ENCODE data around the gene PDSS1. TPM values are rescaled to one million over a fixed set of nuclear protein-coding genes. Genes with fewer than 3 reads are reported as not detected.

The PDSS1 gene
- total RNA-seq, 4 donors from 2014 or later: 2.4 to 15.7 (median 6.6) TPM

- H3K4me1 ChIP-seq: no peaks in the 10 kb centered on the region
- no peak overlapping the region for H3K4me3 ChIP-seq
- no peak overlapping the region for H3K27ac ChIP-seq
- WGBS, 2 donors: 98 to 100% methylated on average over 4 of the region's 4 CpGs
- no peak for DNase-seq (ENCODE audit: low spot score in 2 of 2)
- TF ChIP-seq POLR2A (IDR thresholded peaks at IDR 0.05): no peak
- TF ChIP-seq, protein P1, sequence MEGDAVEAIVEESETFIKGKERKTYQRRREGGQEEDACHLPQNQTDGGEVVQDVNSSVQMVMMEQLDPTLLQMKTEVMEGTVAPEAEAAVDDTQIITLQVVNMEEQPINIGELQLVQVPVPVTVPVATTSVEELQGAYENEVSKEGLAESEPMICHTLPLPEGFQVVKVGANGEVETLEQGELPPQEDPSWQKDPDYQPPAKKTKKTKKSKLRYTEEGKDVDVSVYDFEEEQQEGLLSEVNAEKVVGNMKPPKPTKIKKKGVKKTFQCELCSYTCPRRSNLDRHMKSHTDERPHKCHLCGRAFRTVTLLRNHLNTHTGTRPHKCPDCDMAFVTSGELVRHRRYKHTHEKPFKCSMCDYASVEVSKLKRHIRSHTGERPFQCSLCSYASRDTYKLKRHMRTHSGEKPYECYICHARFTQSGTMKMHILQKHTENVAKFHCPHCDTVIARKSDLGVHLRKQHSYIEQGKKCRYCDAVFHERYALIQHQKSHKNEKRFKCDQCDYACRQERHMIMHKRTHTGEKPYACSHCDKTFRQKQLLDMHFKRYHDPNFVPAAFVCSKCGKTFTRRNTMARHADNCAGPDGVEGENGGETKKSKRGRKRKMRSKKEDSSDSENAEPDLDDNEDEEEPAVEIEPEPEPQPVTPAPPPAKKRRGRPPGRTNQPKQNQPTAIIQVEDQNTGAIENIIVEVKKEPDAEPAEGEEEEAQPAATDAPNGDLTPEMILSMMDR (IDR thresholded peaks at IDR 0.05): no peak
- no peak for TF ChIP-seq EP300 (IDR thresholded peaks at IDR 0.05)
- no peaks in the 10 kb centered on the region for H3K9me3 ChIP-seq
- no peaks in the 10 kb centered on the region for H3K27me3 ChIP-seq
- peaks cover 0 to 95% (median 7%) of the 10 kb centered on the region in 3 donors for H3K36me3 ChIP-seq
Observed at GRCh38 chr10:26741368-26741767, 43.9 kb downstream of the PDSS1 start.

GRCh38 chr10:26743091-26743490 lies 45.6 kb downstream of the PDSS1 start:
- Histone ChIP-seq H3K36me3 (peaks cover 0 to 83% (median 7%) of the 10 kb centered on the region in 3 donors), H3K4me1 (no peaks in the 10 kb centered on the region), H3K27me3 (no peaks in the 10 kb centered on the region), H3K4me3 (no peak overlapping the region), H3K27ac (no peak overlapping the region), H3K9me3 (no peaks in the 10 kb centered on the region)
- no peak for DNase-seq (ENCODE audit: low spot score in 2 of 2)
- WGBS, 2 donors: 91 to 96% methylated on average over 2 of the region's 2 CpGs
- TF ChIP-seq, protein P1 (IDR thresholded peaks at IDR 0.05): no peak
- no peak for TF ChIP-seq EP300 (IDR thresholded peaks at IDR 0.05)
- no peak for TF ChIP-seq POLR2A (IDR thresholded peaks at IDR 0.05)

GRCh38 chr10:26743841-26744240 lies 46.3 kb downstream of the PDSS1 start:
- Histone ChIP-seq H3K4me1 (no peaks in the 10 kb centered on the region), H3K4me3 (no peak overlapping the region), H3K27me3 (no peaks in the 10 kb centered on the region), H3K36me3 (peaks cover 0 to 77% (median 7%) of the 10 kb centered on the region in 3 donors), H3K9me3 (no peaks in the 10 kb centered on the region), H3K27ac (no peak overlapping the region)
- TF ChIP-seq, protein P1 (IDR thresholded peaks at IDR 0.05): no peak
- TF ChIP-seq EP300 (IDR thresholded peaks at IDR 0.05): no peak
- TF ChIP-seq POLR2A (IDR thresholded peaks at IDR 0.05): no peak
- no peak for DNase-seq (ENCODE audit: low spot score in 2 of 2)
- 60 to 84% methylated on average over 1 of the region's 1 CpG for WGBS, 2 donors

- WGBS, 2 donors: 79 to 84% methylated on average over 5 of the region's 5 CpGs
- H3K4me1 ChIP-seq: no peaks in the 10 kb centered on the region
- no peak for DNase-seq (ENCODE audit: low spot score in 2 of 2)
Observed at GRCh38 chr10:26746061-26746460, 48.6 kb downstream of the PDSS1 start.

DNA sequence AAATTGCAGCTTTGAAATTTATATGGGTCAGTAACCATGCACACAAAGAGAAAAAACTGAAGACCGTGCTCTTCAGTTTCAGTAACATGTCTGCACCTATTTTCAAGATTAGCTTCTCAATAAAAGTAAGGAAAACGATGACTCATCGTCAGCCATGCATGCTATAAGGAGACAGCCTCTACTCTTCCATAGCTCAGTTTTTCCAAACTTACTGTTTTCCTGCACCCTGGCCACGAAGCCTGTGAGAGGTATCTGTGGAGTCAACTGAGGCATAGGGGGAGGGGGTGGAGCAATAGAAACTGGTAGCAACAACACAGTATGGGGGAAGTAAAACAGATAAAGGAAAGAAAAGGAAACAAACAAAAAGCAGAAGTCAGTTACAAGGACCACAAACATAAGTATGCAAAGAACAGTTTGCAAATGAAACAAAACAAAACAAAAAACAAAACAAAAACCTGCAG lies 58.0 kb downstream of the PDSS1 start:
- Histone ChIP-seq H3K27me3 (no peaks in the 10 kb centered on the region), H3K36me3 (peaks cover 0 to 23% (median 0%) of the 10 kb centered on the region in 3 donors), H3K4me1 (no peaks in the 10 kb centered on the region), H3K9me3 (no peaks in the 10 kb centered on the region), H3K4me3 (no peak overlapping the region), H3K27ac (no peak overlapping the region)
- no peak for DNase-seq (ENCODE audit: low spot score in 2 of 2)
- 79 to 84% methylated on average over 4 of the region's 4 CpGs for WGBS, 2 donors
- TF ChIP-seq, protein P1 (IDR thresholded peaks at IDR 0.05): no peak

More at GRCh38 chr10:26746061-26746460, 48.6 kb downstream of the PDSS1 start:
- no peak overlapping the region for H3K27ac ChIP-seq
- no peak for TF ChIP-seq EP300 (IDR thresholded peaks at IDR 0.05)
- TF ChIP-seq, protein P1 (IDR thresholded peaks at IDR 0.05): no peak
- TF ChIP-seq POLR2A (IDR thresholded peaks at IDR 0.05): no peak
- H3K4me3 ChIP-seq: no peak overlapping the region
- no peaks in the 10 kb centered on the region for H3K27me3 ChIP-seq
- no peaks in the 10 kb centered on the region for H3K9me3 ChIP-seq
- H3K36me3 ChIP-seq: peaks cover 2 to 75% (median 7%) of the 10 kb centered on the region in 3 donors

All from tibial nerve (tissue), 4 donors.